HEK293T (cell line): ENCODE results near the gene GINS2.

Source experiments
- BHLHE40 ChIP-seq: fragments of 450-650 bp; IDR thresholded peaks from 2 replicates; pipeline ENCODE4 v1.6.1; 2016; ENCODE audit warnings: mild to moderate bottlenecking, moderate library complexity, borderline replicate concordance
- CTBP1 ChIP-seq: fragments of 450-650 bp; IDR thresholded peaks from 2 replicates; pipeline ENCODE4 v1.6.1; 2016; ENCODE audit warnings: borderline replicate concordance
- ELF4 ChIP-seq: fragments of 450-650 bp; IDR thresholded peaks from 2 replicates; pipeline ENCODE4 v1.6.1; 2017; ENCODE audit warnings: antibody characterized with exemption
- FOXA1 ChIP-seq: fragments of 450-650 bp; IDR thresholded peaks from 2 replicates; pipeline ENCODE4 v1.6.1; 2016; ENCODE audit warnings: mild to moderate bottlenecking
- FOXK2 ChIP-seq: fragments of 450-650 bp; IDR thresholded peaks from 2 replicates; pipeline ENCODE4 v1.6.1; 2016; ENCODE audit warnings: mild to moderate bottlenecking
- HDGF ChIP-seq: fragments of 450-650 bp; IDR thresholded peaks from 2 replicates; pipeline ENCODE4 v1.6.1; 2017; ENCODE audit warnings: antibody characterized with exemption, borderline replicate concordance
- L3MBTL2 ChIP-seq: fragments of 450-650 bp; conservative IDR thresholded peaks from 2 replicates; pipeline ENCODE4 v1.6.1; 2016; ENCODE audit warnings: mild to moderate bottlenecking
- PKNOX1 ChIP-seq: fragments of 450-650 bp; IDR thresholded peaks from 2 replicates; pipeline ENCODE4 v1.6.1; 2016
- SP1 ChIP-seq: fragments of 450-650 bp; IDR thresholded peaks from 2 replicates; pipeline ENCODE4 v1.6.1; 2017
- SUZ12 ChIP-seq: fragments of 450-650 bp; IDR thresholded peaks from 2 replicates; pipeline ENCODE4 v1.6.1; 2016; ENCODE audit warnings: mild to moderate bottlenecking
- ZNF384 ChIP-seq: fragments of 450-650 bp; IDR thresholded peaks from 2 replicates; pipeline ENCODE4 v1.6.1; 2016

- no peak for TF ChIP-seq BHLHE40
- TF ChIP-seq ZNF384, result no peak
- no peak for TF ChIP-seq L3MBTL2
- no peak for TF ChIP-seq SUZ12
- TF ChIP-seq PKNOX1, result no peak
- no peak for TF ChIP-seq SP1
- no peak for TF ChIP-seq FOXK2
- no peak for TF ChIP-seq CTBP1
- no peak for TF ChIP-seq HDGF
- TF ChIP-seq FOXA1, result no peak
- no peak for TF ChIP-seq ELF4
Measured at GRCh38 chr16:85640585-85640984, 48.2 kb downstream of the GINS2 start.
